Panc1 (cell line): ENCODE data around the gene GRIA4.

Source experiments
- CTCF ChIP-seq: fragments of 450-650 bp; IDR thresholded peaks from 2 replicates; pipeline ENCODE4 v1.5.1; 2017; ENCODE audit warnings: mild to moderate bottlenecking
- POLR2AphosphoS5 ChIP-seq: IDR thresholded peaks from 2 replicates; pipeline ENCODE4 v1.6.1; 2012; ENCODE audit warnings: mild to moderate bottlenecking, low read depth, low read length, moderate library complexity
- TF ChIP-seq, protein P1 (sequence below), 2 experiments: IDR thresholded peaks; 2 replicates each; pipeline ENCODE4 v1.6.1; 2011 to 2012; ENCODE audit warnings: low read depth in 2 of 2, control low read depth in 1 of 2, low read length in 1 of 2, mild to moderate bottlenecking in 1 of 2, moderate library complexity in 1 of 2; ENCODE audit not compliant: insufficient read depth in 1 of 2

GRCh38 chr11:105644839-105645573 lies 35.1 kb downstream of the GRIA4 start:
- no peak for TF ChIP-seq CTCF
- no peak for TF ChIP-seq POLR2AphosphoS5
- TF ChIP-seq, protein P1, sequence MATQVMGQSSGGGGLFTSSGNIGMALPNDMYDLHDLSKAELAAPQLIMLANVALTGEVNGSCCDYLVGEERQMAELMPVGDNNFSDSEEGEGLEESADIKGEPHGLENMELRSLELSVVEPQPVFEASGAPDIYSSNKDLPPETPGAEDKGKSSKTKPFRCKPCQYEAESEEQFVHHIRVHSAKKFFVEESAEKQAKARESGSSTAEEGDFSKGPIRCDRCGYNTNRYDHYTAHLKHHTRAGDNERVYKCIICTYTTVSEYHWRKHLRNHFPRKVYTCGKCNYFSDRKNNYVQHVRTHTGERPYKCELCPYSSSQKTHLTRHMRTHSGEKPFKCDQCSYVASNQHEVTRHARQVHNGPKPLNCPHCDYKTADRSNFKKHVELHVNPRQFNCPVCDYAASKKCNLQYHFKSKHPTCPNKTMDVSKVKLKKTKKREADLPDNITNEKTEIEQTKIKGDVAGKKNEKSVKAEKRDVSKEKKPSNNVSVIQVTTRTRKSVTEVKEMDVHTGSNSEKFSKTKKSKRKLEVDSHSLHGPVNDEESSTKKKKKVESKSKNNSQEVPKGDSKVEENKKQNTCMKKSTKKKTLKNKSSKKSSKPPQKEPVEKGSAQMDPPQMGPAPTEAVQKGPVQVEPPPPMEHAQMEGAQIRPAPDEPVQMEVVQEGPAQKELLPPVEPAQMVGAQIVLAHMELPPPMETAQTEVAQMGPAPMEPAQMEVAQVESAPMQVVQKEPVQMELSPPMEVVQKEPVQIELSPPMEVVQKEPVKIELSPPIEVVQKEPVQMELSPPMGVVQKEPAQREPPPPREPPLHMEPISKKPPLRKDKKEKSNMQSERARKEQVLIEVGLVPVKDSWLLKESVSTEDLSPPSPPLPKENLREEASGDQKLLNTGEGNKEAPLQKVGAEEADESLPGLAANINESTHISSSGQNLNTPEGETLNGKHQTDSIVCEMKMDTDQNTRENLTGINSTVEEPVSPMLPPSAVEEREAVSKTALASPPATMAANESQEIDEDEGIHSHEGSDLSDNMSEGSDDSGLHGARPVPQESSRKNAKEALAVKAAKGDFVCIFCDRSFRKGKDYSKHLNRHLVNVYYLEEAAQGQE (IDR thresholded peaks at IDR 0.05; ENCODE audit: insufficient read depth in 1 of 2, low read depth in 2 of 2, low read length in 1 of 2): no peak
